COR-L47 (cell line): ENCODE results near the gene C1orf167.
"Not testable (repeated sequence)": the region's sequence is repeated elsewhere in the genome, so short reads cannot be mapped to it uniquely, and the experiment has no call there.

Experiments used
- DNase-seq: peaks from one replicate; lab custom pipeline; 2025; lab: John Stamatoyannopoulos, UW

Gene C1orf167

GRCh38 chr1:11800756-11801433, 38.9 kb downstream of the C1orf167 start:
- no peak for DNase-seq

DNA sequence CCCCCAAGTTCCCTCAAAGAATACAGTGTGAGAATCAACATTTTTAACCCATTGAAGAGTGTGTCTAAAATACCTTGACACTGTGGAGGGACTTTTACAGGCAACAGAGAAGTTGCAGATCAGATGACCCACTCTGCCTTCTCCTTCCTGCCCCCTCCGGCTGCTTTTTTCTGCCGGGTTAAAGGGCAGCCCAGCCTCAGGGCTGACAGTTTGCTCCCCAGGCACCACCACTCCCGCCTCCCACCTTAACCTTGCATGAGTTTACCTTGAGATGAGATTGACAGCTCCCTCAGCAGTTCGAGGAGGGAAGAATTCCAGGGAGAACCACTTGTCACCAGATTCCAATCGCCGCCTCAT, 40.6 kb downstream of the C1orf167 start:
- DNase-seq = no peak

- DNase-seq = peak; percentile 90
These were observed 41.2 kb downstream of the C1orf167 start for GRCh38 chr1:11802973-11803885.

DNA sequence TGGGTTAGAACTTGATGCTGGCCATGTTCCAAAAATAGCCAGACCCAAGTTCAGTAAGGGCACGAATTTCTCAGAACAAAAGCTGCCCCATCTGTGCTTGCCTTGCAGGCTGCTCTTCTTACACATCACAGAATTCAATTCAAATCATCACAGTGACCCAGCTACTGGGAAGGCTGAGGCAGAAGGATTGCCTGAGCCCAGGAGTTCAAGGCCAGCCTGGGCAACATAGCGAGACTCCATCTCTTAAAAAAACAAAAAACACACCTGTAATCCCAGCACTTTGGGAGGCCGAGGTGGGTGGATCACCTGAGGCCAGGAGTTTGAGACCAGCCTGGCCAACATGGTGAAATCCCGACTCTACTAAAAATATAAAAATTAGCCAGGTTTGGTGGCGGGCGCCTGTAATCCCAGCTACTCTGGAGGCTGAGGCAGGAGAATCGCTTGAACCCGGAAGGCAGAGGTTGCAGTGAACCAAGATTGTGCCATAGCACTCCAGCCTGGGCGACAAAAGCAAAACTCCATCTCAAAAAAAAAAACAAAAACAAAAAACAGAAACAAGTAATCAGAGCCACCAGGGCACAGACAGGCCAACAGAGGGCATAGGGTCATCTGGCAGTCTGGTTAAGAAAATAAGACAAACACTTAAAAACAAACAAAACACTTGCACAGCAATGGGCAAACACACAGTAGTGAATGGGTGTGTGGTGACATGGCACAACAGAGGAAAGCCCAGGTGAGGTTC, 42.1 kb downstream of the C1orf167 start:
- not testable (repeated sequence) for DNase-seq

DNA sequence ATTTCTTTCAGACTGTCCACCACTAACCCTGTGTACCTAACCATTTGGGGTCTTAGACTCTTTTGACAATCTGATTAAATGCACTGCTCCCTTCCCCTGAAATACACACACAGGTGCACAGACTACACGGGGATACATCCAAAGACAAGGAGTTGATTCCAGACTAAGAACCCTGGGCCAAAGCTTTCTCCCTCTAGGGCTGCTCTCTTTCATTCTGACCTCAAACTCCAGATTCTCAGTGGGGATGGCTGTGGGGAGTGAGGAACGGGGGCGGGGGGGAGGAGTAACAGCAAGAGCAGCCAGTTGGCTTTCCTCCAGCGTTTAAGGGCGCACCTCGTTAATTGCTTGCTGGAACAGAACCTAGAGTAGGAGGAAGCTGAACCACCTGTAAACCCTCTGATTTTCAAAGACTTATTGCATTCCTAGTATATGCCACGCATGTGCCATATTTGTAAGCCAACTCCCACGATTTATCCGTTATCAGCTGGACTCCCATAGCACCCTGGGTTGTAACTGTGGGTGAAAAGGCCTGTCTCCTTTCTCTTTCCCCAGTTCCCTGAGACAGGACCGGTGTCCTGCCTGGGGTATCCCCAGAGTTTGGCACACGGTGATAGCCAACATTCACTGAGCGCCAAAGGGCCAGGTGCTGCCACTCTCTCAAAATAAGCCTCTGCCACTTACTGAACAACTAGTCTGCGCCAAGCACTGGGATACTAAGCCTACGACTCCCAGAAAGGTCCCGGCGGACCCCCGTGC, 42.9 kb downstream of the C1orf167 start:
- peak; percentile 85 for DNase-seq

GRCh38 chr1:11805422-11806306, 43.7 kb downstream of the C1orf167 start, which contains the start of the genes CLCN6 and MTHFR:
CLCN6 (plus strand) TSS chr1:11806191; CDS start chr1:11806263, 72 bp downstream.
MTHFR (minus strand) TSS chr1:11805964; CDS start chr1:11803116, 2,848 bp downstream.
- DNase-seq = peak; percentile 99

GRCh38 chr1:11806307-11806936, 44.4 kb downstream of the C1orf167 start:
- DNase-seq = peak; percentile 72

DNA sequence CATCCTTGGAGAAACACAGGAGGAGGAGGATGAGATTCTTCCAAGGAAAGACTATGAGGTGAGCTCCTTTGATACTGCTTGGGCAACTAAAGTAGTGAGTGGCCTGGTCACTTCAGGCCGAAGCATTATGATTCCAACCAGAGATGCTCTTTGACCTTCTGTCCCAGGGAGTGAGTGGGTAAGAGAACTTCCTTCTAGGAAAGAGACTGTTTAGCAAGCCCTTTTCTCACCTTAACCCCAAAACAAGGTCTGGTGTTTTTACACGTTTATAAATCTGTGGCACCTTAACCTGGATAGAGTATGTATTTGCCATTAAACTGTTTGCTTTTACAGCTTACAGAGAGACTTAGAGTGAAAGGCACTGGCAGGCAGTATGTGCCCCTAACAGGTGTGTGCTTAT, 45.1 kb downstream of the C1orf167 start:
- DNase-seq = no peak

GRCh38 chr1:11813021-11813420, 51.0 kb downstream of the C1orf167 start:
- no peak for DNase-seq

- DNase-seq = no peak
These were observed 55.2 kb downstream of the C1orf167 start for GRCh38 chr1:11817192-11817591.

- no peak for DNase-seq
These were observed 60.1 kb downstream of the C1orf167 start for GRCh38 chr1:11822091-11822490.

- DNase-seq = no peak
These were observed 61.6 kb downstream of the C1orf167 start for GRCh38 chr1:11823366-11824137.

GRCh38 chr1:11825131-11825530, 63.1 kb downstream of the C1orf167 start:
- no peak for DNase-seq

DNA sequence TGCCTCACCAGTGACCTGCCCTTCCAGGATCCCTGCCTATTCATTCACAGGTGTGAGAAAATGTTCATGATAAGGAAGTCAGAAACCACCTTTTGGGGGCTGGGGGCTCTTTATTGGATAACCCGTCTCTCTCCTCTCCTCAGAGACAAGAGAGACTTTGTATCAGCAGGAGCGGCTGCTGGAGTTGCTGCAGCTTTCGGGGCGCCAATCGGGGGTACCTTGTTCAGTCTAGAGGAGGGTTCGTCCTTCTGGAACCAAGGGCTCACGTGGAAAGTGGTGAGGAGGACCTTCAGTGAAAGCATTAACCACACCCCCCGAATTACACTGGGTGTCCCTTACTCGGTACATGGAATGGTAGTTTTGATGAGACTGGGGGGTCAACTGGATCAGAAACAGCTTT, 65.0 kb downstream of the C1orf167 start:
- DNase-seq = no peak

- DNase-seq = no peak
These were observed 66.5 kb downstream of the C1orf167 start for GRCh38 chr1:11828511-11828910.

- DNase-seq = peak; percentile 89
These were observed 70.1 kb downstream of the C1orf167 start for GRCh38 chr1:11831945-11832725.

DNA sequence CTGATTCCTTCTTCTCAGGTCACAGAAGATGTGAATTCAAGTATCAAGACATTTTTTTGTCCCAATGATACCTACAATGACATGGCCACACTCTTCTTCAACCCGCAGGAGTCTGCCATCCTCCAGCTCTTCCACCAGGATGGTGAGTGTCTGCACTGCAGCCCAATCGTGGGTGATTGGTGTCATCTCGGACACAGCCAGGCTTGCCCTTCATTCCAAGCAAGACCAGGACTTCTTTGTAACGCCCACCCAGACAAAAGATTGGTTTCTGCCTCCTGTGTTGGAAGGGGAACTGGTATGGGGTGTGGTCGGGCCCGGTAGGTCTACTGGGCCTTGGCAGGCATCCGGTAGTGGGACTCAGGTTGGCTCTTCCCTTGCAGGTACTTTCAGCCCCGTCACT, 71.5 kb downstream of the C1orf167 start:
- DNase-seq = no peak

- DNase-seq = no peak
These were observed 71.9 kb downstream of the C1orf167 start for GRCh38 chr1:11833900-11834299.
